ENCODE measurements around the gene WT1.

DNA sequence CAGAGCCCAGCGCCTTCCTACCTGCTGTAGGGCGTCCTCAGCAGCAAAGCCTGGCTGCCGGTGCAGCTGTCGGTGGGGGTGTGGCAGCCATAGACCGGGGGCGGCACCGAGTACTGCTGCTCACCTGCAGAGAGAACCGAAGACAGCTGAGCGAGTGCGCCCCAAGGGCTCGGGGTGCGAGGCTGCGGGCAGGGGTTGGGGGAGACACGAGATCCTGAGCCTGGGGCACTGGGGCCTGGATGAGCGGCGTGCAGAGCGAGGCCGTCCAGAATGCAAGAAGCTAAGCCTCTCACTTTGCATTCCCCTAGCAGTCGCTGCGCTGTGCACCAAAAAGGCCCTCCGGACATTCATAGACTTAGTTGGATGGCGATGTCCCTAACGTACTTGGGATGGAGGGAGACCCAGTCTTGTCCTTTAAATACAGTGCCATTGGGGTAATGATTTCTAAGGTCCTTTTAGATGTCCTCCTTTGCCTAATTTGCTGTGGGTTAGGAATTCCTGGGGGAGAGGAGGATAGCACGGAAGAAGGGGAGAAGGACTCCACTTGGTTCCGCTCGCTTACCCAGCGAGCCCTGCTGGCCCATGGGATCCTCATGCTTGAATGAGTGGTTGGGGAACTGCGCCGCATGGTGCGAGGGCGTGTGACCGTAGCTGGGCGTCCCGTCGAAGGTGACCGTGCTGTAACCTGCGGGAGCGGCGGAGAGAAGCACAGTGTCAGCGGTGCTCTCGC lies 7.2 kb downstream of the WT1 start:
- TF ChIP-seq CEBPB (IDR thresholded peaks at IDR 0.05) (no peak), USF1 (IDR thresholded peaks at IDR 0.05) (no peak), EP300 (IDR thresholded peaks at IDR 0.05; ENCODE audit: borderline replicate concordance) (no peak), NFIC (IDR thresholded peaks at IDR 0.05) (no peak), YY1 (IDR thresholded peaks at IDR 0.05; ENCODE audit: low read depth) (no peak), TAF1 (IDR thresholded peaks at IDR 0.05; ENCODE audit: low read depth) (no peak), ZBTB7A (IDR thresholded peaks at IDR 0.05; ENCODE audit: low read depth) (no peak), RAD21 (IDR thresholded peaks at IDR 0.05; ENCODE audit: low read depth) (no peak), MAX (IDR thresholded peaks at IDR 0.05) (no peak), EGR1 (IDR thresholded peaks at IDR 0.05) (no peak), TCF12 (IDR thresholded peaks at IDR 0.05; ENCODE audit: low read depth) (no peak)
- TF ChIP-seq, protein P1, sequence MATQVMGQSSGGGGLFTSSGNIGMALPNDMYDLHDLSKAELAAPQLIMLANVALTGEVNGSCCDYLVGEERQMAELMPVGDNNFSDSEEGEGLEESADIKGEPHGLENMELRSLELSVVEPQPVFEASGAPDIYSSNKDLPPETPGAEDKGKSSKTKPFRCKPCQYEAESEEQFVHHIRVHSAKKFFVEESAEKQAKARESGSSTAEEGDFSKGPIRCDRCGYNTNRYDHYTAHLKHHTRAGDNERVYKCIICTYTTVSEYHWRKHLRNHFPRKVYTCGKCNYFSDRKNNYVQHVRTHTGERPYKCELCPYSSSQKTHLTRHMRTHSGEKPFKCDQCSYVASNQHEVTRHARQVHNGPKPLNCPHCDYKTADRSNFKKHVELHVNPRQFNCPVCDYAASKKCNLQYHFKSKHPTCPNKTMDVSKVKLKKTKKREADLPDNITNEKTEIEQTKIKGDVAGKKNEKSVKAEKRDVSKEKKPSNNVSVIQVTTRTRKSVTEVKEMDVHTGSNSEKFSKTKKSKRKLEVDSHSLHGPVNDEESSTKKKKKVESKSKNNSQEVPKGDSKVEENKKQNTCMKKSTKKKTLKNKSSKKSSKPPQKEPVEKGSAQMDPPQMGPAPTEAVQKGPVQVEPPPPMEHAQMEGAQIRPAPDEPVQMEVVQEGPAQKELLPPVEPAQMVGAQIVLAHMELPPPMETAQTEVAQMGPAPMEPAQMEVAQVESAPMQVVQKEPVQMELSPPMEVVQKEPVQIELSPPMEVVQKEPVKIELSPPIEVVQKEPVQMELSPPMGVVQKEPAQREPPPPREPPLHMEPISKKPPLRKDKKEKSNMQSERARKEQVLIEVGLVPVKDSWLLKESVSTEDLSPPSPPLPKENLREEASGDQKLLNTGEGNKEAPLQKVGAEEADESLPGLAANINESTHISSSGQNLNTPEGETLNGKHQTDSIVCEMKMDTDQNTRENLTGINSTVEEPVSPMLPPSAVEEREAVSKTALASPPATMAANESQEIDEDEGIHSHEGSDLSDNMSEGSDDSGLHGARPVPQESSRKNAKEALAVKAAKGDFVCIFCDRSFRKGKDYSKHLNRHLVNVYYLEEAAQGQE (IDR thresholded peaks at IDR 0.05; ENCODE audit: low read depth), result no peak
